Measurements from ENCODE around the gene MYOZ3.

Gene MYOZ3

GRCh38 chr5:150644058-150644457 lies 17.0 kb upstream of the MYOZ3 start:
- no peak for DNase-seq

GRCh38 chr5:150644514-150644913 lies 16.5 kb upstream of the MYOZ3 start:
- no peak for DNase-seq

- DNase-seq, result no peak
Observed at GRCh38 chr5:150645070-150645700, 15.9 kb upstream of the MYOZ3 start.

GRCh38 chr5:150647275-150648251 lies 13.5 kb upstream of the MYOZ3 start:
- DNase-seq, result no peak

- DNase-seq, result no peak
Observed at GRCh38 chr5:150648294-150649107, 12.6 kb upstream of the MYOZ3 start.

DNA sequence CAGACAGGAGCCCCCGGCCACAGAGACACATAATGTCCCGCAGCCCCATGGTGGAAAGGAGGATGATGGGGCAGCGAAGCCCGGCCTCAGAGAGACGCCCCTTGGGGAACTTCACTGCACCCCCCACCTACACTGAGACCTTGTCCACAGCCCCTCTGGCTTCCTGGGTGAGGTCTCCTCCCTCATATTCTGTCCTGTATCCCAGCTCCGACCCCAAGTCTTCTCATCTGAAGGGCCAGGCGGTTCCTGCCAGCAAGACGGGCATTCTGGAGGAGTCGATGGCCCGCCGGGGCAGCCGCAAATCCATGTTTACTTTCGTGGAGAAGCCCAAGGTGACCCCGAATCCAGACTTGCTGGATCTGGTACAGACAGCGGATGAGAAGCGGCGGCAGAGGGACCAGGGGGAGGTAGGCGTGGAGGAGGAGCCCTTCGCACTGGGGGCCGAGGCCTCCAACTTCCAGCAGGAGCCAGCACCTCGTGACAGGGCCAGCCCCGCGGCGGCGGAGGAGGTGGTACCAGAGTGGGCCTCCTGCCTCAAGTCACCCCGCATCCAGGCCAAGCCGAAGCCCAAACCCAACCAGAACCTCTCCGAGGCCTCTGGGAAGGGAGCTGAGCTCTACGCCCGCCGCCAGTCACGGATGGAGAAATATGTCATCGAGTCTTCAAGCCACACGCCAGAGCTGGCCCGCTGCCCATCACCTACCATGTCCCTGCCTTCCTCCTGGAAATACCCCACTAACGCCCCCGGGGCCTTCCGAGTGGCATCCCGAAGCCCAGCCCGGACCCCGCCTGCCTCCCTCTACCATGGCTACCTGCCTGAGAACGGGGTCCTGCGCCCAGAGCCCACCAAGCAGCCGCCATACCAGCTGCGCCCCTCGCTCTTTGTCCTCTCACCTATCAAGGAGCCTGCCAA lies 11.7 kb upstream of the MYOZ3 start:
- DNase-seq, result no peak

GRCh38 chr5:150650021-150651006 lies 10.7 kb upstream of the MYOZ3 start:
- no peak for DNase-seq

GRCh38 chr5:150651382-150651781 lies 9.7 kb upstream of the MYOZ3 start:
- no peak for DNase-seq

GRCh38 chr5:150651924-150652671 lies 9.0 kb upstream of the MYOZ3 start:
- DNase-seq, result no peak

GRCh38 chr5:150653145-150653761 lies 7.8 kb upstream of the MYOZ3 start:
- DNase-seq, result no peak

DNA sequence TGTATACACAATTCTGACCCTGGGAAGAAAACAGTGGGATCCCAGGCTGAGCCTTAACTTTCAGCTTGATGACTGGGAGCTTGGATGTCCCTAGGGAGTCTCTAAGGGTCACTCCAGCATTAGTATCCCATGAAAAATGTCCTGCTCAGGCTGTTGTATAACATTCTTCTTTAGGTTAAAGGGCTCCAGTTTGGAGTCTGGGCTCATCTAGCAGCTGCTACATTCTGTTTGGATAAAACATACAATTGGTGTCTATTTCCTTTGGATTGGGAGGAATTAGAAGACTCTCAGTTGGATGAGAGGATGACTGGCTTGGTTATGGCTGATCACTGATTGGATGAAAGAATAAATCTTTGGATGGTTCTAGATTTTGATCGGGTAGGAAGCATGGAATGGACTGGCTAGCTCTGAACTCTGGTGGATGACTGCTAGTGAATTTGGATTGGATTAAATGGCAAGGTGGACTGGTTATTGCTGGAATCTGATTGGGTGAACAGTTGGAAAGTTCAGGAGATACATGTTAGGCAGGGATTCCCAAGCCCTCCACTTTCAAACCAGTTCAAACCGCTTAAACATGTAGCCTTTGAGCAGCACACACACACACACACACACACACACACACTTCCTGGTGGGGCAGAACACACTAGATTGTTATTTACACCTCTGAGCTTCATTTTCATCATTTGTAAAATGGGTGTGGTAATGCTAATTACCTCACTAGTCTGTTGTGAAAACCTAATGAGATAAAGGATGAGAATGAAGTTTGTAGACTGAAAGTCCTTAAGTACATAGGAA lies 7.1 kb upstream of the MYOZ3 start:
- no peak for DNase-seq

DNA sequence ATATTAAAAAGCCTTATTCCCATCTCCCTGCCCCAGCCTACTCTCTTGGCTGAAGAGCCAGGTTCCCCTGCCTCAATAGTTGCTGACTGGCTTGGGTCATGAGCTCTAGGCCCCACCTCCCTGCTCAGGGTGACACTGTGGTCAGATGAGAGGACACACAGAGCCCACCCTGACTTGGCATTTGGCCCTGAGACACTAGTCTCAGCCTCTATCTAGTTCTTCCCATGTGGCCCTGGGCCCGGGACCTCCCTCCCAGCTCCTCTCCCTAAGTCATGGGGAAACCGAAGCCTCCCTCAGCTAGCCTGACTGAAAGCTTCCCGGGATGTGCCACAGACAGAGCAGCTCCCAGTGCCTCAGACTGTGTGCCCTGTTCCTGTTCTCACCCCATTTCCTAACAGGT lies 5.8 kb upstream of the MYOZ3 start:
- no peak for DNase-seq

DNA sequence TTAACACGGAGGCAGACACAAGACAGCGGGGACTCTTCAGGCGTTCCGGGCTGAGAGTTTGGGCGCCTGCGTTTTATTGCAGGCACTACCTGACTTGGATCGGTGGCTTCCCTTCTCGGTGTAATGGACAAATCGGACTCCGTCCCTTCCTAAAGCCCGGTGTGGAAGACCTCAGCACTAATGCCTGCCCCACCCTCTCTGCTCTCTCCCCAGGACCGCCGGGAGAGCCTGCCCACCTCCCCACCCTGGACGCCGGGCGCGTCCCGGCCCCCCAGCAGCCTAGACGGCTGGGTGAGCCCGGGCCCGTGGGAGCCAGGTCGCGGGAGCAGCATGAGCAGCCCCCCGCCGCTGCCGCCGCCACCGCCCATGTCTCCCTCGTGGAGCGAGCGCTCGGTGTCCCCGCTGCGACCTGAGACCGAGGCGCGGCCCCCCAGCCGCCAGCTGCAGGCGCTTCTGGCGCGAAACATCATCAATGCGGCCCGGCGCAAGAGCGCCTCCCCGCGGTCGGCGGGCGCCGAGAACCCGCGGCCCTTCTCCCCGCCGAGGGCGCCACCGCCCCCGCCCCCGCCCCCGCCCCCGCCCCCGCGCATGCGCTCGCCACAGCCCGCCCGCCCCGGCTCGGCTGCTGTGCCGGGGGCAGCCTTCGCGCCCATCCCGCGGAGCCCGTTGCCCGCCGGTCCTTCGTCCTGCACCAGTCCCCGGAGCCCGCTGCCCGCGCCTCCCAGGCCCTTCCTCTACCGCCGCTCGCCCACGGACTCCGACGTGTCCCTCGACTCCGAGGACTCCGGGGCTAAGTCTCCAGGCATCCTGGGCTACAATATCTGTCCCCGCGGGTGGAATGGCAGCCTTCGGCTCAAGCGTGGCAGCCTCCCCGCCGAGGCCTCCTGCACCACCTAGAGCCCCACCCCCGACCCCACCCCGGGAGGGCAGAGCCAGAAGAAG lies 4.6 kb upstream of the MYOZ3 start:
- peak; percentile 76 for DNase-seq

GRCh38 chr5:150658121-150658520 lies 2.9 kb upstream of the MYOZ3 start:
- DNase-seq, result no peak

DNA sequence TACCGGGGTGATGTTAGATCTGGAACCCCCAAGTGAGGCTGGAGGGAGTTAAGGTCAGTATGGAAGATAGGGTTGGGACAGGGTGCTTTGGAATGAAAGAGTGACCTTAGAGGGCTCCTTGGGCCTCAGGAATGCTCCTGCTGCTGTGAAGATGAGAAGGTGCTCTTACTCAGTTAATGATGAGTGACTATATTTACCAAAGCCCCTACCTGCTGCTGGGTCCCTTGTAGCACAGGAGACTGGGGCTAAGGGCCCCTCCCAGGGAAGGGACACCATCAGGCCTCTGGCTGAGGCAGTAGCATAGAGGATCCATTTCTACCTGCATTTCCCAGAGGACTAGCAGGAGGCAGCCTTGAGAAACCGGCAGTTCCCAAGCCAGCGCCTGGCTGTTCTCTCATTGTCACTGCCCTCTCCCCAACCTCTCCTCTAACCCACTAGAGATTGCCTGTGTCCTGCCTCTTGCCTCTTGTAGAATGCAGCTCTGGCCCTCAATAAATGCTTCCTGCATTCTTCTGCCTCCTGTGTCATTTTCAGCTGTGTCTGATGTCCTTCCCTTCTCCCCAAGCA lies 2.3 kb upstream of the MYOZ3 start:
- DNase-seq, result no peak

GRCh38 chr5:150659360-150660107 lies 1.5 kb upstream of the MYOZ3 start:
- no peak for DNase-seq

Data from effector CD8-positive, alpha-beta T cell (primary cell).